Kidney (tissue), 14 donors: ENCODE results near the gene USB1. TPM values are rescaled to one million over a fixed set of nuclear protein-coding genes. Genes with fewer than 3 reads are reported as not detected.

Experiments used
- DNase-seq, 5 donors: peaks; one replicate each; pipeline ENCODE4 v3.0.0-alpha.2; 2013 to 2020
- FAIRE-seq: peaks from 2 replicates; lab custom pipeline; 2012; peaks lifted over from hg19 to GRCh38; lab: Jason Lieb, UNC
- H3K27ac ChIP-seq, 2 donors: one replicate each; pipeline ENCODE4 v1.7.0; 2013; ENCODE audit warnings: low read depth in 2 of 2, low read length in 2 of 2, inconsistent platforms in 1 of 2
- H3K27me3 ChIP-seq: one replicate; pipeline ENCODE4 v1.7.1; 2013; ENCODE audit warnings: low read length, inconsistent platforms; ENCODE audit not compliant: control insufficient read depth, insufficient read depth
- H3K36me3 ChIP-seq, 3 donors: one replicate each; pipeline versions ENCODE4 v1.7.0 to v1.7.1; 2013; ENCODE audit warnings: low read length in 3 of 3, control low read depth in 1 of 3, inconsistent platforms in 1 of 3; ENCODE audit not compliant: insufficient read depth in 3 of 3, control insufficient read depth in 2 of 3
- H3K4me1 ChIP-seq, 3 donors: one replicate each; pipeline versions ENCODE4 v1.7.0 to v1.7.1; 2013; ENCODE audit warnings: low read length in 3 of 3, inconsistent platforms in 1 of 3, low read depth in 1 of 3; ENCODE audit not compliant: control insufficient read depth in 2 of 3, insufficient read depth in 2 of 3
- H3K4me3 ChIP-seq, 3 donors: one replicate each; pipeline versions ENCODE4 v1.7.0 to v1.8.1; 2013; ENCODE audit warnings: low read length in 3 of 3, control low read depth in 1 of 3, inconsistent platforms in 1 of 3
- H3K9ac ChIP-seq, 3 donors: one replicate each; pipeline versions ENCODE4 v1.7.0 to v1.7.1; 2013; ENCODE audit warnings: low read length in 3 of 3, control low read depth in 1 of 3, inconsistent platforms in 1 of 3
- H3K9me3 ChIP-seq, 3 donors: one replicate each; pipeline versions ENCODE4 v1.7.0 to v1.7.1; 2013; ENCODE audit warnings: low read length in 3 of 3, control low read depth in 1 of 3, inconsistent platforms in 1 of 3; ENCODE audit not compliant: control insufficient read depth in 2 of 3, insufficient read depth in 1 of 3
- CTCF ChIP-seq: IDR thresholded peaks from 3 replicates; pipeline ENCODE4 v1.5.1; 2012; ENCODE audit warnings: mild to moderate bottlenecking, moderate library complexity, borderline replicate concordance; ENCODE audit not compliant: insufficient read depth; ENCODE audit errors: extremely low read depth
- intact Hi-C: fragments of 100-400 bp; cut with DNase I; formaldehyde crosslinking; loops from one replicate; pipeline ENCODE4 v1.11.1; 2022
- polyA plus RNA-seq: library from polyadenylated mRNA; stranded (reverse); fragments of 350-450 nt; fragmentation: Illumina TruSeq; extraction: RNeasy Lipid Tissue Mini Kit (QIAGEN cat#74804); gene quantifications from one replicate; pipeline ENCODE4 v1.2.3, GENCODE V29; 2014; ENCODE audit warnings: low read depth, low replicate concordance; ENCODE audit not compliant: insufficient read depth
- total RNA-seq: library from RNA; stranded (reverse); fragmentation: NEBNext Ultra II Directional; extraction: Animal tissue kit (Norgen Biotek cat#: 25700); gene quantifications from one replicate; pipeline ENCODE4 v1.2.1, GENCODE V29; 2021
- donor health status: control.
- donor health status: control.
- donor health status: control.
- donor health status: control.
- donor health status: control.
- donor health status: DM: yes; HTN: yes; CAD: no.
- donor health status: Normal renal cell carcinoma (clear cell type).

Gene USB1
- total and polyA plus RNA-seq, 2 donors from 2014 or later = 18.3 to 32.8 TPM

- no peak overlapping the region for H3K9ac ChIP-seq
- no peak for FAIRE-seq
- no peak for DNase-seq
- no peaks in the 10 kb centered on the region for H3K27me3 ChIP-seq
- no peak for TF ChIP-seq CTCF
- H3K9me3 ChIP-seq = no peaks in the 10 kb centered on the region
- H3K27ac ChIP-seq = no peak overlapping the region
- H3K4me3 ChIP-seq = no peak overlapping the region
- H3K4me1 ChIP-seq = no peaks in the 10 kb centered on the region
- intact Hi-C loops = no loop called here
- no peaks in the 10 kb centered on the region for H3K36me3 ChIP-seq
Observed at GRCh38 chr16:57966204-57966771, 34.9 kb upstream of the USB1 start.

GRCh38 chr16:57966986-57967385 is 34.2 kb upstream of the USB1 start:
- FAIRE-seq = no peak
- no peaks in the 10 kb centered on the region for H3K36me3 ChIP-seq

GRCh38 chr16:57967916-57968315 is 33.3 kb upstream of the USB1 start:
- Histone ChIP-seq H3K27me3 (no peaks in the 10 kb centered on the region), H3K9me3 (no peaks in the 10 kb centered on the region), H3K4me1 (no peaks in the 10 kb centered on the region), H3K36me3 (no peaks in the 10 kb centered on the region), H3K9ac (no peak overlapping the region), H3K27ac (no peak overlapping the region), H3K4me3 (no peak overlapping the region)
- intact Hi-C loops = no loop called here
- FAIRE-seq (no peak), DNase-seq (no peak)
- no peak for TF ChIP-seq CTCF

More at GRCh38 chr16:57966986-57967385, 34.2 kb upstream of the USB1 start:
- Histone ChIP-seq H3K4me1 (no peaks in the 10 kb centered on the region), H3K9me3 (no peaks in the 10 kb centered on the region), H3K9ac (no peak overlapping the region), H3K27me3 (no peaks in the 10 kb centered on the region), H3K4me3 (no peak overlapping the region), H3K27ac (no peak overlapping the region)
- intact Hi-C loops = no loop called here
- no peak for DNase-seq
- TF ChIP-seq CTCF = no peak

GRCh38 chr16:57969451-57970123 is 31.6 kb upstream of the USB1 start:
- Histone ChIP-seq H3K4me3 (no peak overlapping the region), H3K9ac (no peak overlapping the region), H3K4me1 (no peaks in the 10 kb centered on the region), H3K27ac (no peak overlapping the region), H3K27me3 (no peaks in the 10 kb centered on the region), H3K9me3 (no peaks in the 10 kb centered on the region), H3K36me3 (no peaks in the 10 kb centered on the region)
- intact Hi-C loops = no loop called here
- DNase-seq (peak in 1 of 5 donors; percentile 38), FAIRE-seq (no peak)
- TF ChIP-seq CTCF = no peak
